ENCODE measurements around the gene SYT8. TPM values are rescaled to one million over a fixed set of nuclear protein-coding genes. Genes with fewer than 3 reads are reported as not detected.
A peak's percentile ranks its signal among the peaks of the same experiment; 100 is the strongest.

SYT8 gene
- total RNA-seq, 1 donor from 2014 or later = 0.53 TPM

DNA sequence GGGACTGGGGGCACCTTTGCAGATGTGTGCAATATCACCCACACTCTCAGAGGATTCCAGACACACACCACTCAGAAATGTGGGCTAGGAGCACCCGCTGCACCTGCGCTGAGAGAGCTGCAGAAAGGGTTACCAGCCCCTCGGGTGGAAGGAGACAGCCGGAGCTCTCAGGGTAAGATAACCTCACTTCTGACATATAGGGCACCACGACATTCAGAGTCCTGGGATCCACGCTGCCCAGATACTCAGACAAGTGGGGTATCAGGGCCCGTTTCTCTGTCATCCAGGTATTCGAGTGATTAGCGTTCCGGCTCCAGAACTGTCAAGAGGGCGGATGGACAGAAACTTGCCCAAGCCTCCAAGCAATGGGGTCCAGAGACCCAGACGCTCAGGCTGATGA lies 6.2 kb upstream of the SYT8 start:
- H3K4me3 ChIP-seq (ENCODE audit: low read depth, low read length) = no peak overlapping the region
- no peak for DNase-seq (ENCODE audit: low read depth)
- TF ChIP-seq, protein P1, sequence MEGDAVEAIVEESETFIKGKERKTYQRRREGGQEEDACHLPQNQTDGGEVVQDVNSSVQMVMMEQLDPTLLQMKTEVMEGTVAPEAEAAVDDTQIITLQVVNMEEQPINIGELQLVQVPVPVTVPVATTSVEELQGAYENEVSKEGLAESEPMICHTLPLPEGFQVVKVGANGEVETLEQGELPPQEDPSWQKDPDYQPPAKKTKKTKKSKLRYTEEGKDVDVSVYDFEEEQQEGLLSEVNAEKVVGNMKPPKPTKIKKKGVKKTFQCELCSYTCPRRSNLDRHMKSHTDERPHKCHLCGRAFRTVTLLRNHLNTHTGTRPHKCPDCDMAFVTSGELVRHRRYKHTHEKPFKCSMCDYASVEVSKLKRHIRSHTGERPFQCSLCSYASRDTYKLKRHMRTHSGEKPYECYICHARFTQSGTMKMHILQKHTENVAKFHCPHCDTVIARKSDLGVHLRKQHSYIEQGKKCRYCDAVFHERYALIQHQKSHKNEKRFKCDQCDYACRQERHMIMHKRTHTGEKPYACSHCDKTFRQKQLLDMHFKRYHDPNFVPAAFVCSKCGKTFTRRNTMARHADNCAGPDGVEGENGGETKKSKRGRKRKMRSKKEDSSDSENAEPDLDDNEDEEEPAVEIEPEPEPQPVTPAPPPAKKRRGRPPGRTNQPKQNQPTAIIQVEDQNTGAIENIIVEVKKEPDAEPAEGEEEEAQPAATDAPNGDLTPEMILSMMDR (IDR thresholded peaks at IDR 0.05; ENCODE audit: insufficient read depth, low read length, severe bottlenecking) = no peak

DNA sequence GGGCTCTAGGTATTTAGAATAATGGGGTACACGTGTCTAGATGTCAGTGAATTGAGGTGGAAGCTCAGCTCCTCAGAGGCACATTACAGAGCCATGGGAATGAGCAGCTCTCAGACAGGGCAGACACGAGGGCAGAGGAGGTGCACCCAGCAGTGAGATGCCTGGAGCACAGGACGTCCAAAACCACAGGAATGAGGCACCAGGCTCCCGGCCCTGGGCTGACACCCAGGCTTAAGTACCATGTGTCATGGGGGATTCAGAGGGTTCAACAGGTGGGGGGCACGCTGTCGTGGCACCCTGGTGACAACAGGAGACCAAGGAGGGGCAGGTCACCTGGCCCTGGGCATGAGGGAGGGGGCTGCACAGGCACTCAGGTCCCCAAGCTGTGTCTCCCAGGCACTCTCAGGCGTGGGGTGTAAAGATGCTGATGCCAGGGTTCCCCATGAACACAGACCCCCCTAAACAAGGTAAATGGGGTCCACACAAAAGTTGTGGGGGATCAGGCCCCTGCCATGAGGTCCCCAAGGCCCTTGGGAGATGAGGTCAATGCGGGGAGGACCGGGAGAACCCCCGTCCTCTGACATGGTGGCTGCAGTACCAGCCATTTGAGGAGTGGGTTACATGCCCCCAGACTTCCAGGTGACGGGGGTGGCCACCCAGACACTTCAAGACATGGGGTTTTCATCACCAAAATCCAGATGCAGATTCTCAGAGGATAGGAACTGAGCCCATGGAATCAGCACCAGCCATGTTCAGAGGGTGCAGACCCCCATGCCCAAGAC lies 5.6 kb upstream of the SYT8 start:
- FAIRE-seq = peak; percentile 89
- H3K4me3 ChIP-seq (ENCODE audit: low read depth, low read length) = no peak overlapping the region
- TF ChIP-seq, protein P1 (IDR thresholded peaks at IDR 0.05; ENCODE audit: insufficient read depth, low read length, severe bottlenecking) = no peak

More for the DNA sequence above, 6.2 kb upstream of the SYT8 start:
- no peak for FAIRE-seq
- Histone ChIP-seq H3K36me3 (ENCODE audit: control insufficient read depth, insufficient read depth, low read length) (no peaks in the 10 kb centered on the region), H3K27me3 (ENCODE audit: control insufficient read depth, insufficient read depth, low read length) (no peaks in the 10 kb centered on the region)

DNA sequence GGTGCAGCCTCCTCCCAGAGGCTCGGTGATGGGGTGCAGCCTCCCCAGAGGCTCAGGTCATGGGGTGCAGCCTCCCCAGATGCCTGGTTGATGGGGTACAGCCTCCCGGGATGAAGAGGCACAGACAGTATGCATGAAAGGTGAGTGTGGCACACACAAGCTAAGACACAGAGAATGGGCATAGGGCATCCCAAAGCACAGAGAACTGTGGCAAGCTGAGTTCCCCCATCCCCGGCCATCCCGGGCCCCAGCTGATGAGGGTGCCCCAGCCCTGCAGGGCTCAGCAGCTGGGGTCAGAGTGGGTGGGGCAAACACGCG lies 4.8 kb upstream of the SYT8 start:
- no peaks in the 10 kb centered on the region for H3K36me3 ChIP-seq (ENCODE audit: control insufficient read depth, insufficient read depth, low read length)
- DNase-seq (ENCODE audit: low read depth) = peak; percentile 3
- TF ChIP-seq, protein P1 (IDR thresholded peaks at IDR 0.05; ENCODE audit: insufficient read depth, low read length, severe bottlenecking) = no peak
- FAIRE-seq = no peak
- H3K27me3 ChIP-seq (ENCODE audit: control insufficient read depth, insufficient read depth, low read length) = no peaks in the 10 kb centered on the region
- no peak overlapping the region for H3K4me3 ChIP-seq (ENCODE audit: low read depth, low read length)

More for the DNA sequence above, 5.6 kb upstream of the SYT8 start:
- H3K36me3 ChIP-seq (ENCODE audit: control insufficient read depth, insufficient read depth, low read length) = no peaks in the 10 kb centered on the region
- H3K27me3 ChIP-seq (ENCODE audit: control insufficient read depth, insufficient read depth, low read length) = no peaks in the 10 kb centered on the region
- DNase-seq (ENCODE audit: low read depth) = peak; percentile 74

DNA sequence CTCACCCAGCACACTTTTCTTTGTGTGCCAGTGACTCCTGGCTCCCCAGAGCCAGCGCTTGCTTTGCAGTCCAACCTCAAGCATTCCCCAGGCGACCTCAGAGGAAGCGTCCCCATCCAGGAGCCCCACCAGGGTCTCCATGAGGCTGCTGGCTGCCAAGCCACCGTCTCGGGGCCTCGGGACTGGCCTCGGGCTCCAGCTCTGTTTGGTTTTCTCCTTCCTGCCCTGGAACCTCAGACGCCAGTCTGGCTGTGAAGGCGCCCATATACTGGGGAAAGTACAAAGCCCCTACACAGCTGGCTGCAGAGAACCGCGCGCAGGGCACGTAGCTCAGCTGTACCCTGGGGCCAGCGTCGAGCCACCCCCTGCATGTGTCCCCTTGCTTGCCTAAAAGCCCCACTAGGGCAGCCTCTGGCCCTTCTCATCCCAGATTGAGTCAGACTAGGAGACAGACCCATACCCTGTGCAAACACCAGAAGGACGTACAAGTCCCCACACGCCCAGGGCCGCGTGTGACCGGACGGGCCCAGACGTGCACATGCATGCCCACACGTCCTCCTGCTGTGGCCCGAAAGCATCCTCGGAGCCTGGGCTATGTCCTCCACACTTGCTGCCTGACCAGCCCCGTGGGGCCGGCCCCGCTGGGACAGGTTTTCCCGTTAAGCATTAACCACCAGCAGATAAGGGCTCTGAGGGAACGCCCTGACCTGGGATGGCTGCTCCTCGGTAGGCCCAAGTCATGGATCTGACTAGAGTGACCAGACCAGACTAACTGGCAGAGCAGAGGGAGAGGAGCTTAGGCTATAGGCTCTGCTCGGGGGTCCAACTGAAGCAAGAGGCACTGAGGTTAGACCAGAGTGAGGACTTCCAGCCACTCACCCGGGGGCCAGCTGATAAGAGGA lies 4.2 kb upstream of the SYT8 start:
- Histone ChIP-seq H3K36me3 (ENCODE audit: control insufficient read depth, insufficient read depth, low read length) (no peaks in the 10 kb centered on the region), H3K27me3 (ENCODE audit: control insufficient read depth, insufficient read depth, low read length) (no peaks in the 10 kb centered on the region), H3K4me3 (ENCODE audit: low read depth, low read length) (no peak overlapping the region)
- FAIRE-seq = peak; percentile 86
- DNase-seq (ENCODE audit: low read depth) = peak; percentile 96
- TF ChIP-seq, protein P1 (IDR thresholded peaks at IDR 0.05; ENCODE audit: insufficient read depth, low read length, severe bottlenecking) = no peak

GRCh38 chr11:1831338-1832210 lies 3.2 kb upstream of the SYT8 start:
- TF ChIP-seq, protein P1 (IDR thresholded peaks at IDR 0.05; ENCODE audit: insufficient read depth, low read length, severe bottlenecking) = no peak
- H3K4me3 ChIP-seq (ENCODE audit: low read depth, low read length) = no peak overlapping the region

More at GRCh38 chr11:1831338-1832210, 3.2 kb upstream of the SYT8 start:
- Histone ChIP-seq H3K27me3 (ENCODE audit: control insufficient read depth, insufficient read depth, low read length) (no peaks in the 10 kb centered on the region), H3K36me3 (ENCODE audit: control insufficient read depth, insufficient read depth, low read length) (no peaks in the 10 kb centered on the region)
- DNase-seq (ENCODE audit: low read depth) (no peak), FAIRE-seq (no peak)

All from bronchial epithelial cell (primary cell).